OCI-LY7 (cell line): Measurements from ENCODE around the gene PRRG2.

Source experiments
- CTCF ChIP-seq: fragments of 200-600 bp; sonication (generic); conservative IDR thresholded peaks from 2 replicates; pipeline ENCODE4 v1.5.1; 2014; ENCODE audit warnings: mild to moderate bottlenecking, antibody characterized with exemption, low read length, moderate library complexity, mixed read lengths
- EZH2phosphoT487 ChIP-seq: fragments of 200-600 bp; sonication (generic); IDR thresholded peaks from 2 replicates; pipeline ENCODE4 v1.6.1; 2018; ENCODE audit warnings: low read depth, borderline replicate concordance, mild to moderate bottlenecking, mixed run types, antibody characterized with exemption, low read length, moderate library complexity, mixed read lengths

- no peak for TF ChIP-seq CTCF
- TF ChIP-seq EZH2phosphoT487, result no peak
These were observed 33.1 kb downstream of the PRRG2 start for GRCh38 chr19:49614096-49614833.
